ENCODE results near the gene DLX1.
"Not testable (repeated sequence)": the region's sequence is repeated elsewhere in the genome, so short reads cannot be mapped to it uniquely, and the experiment has no call there.

The DLX1 gene

GRCh38 chr2:172114579-172114978, 29.3 kb downstream of the DLX1 start:
- DNase-seq (ENCODE audit: low read depth): no peak

- no peak for DNase-seq (ENCODE audit: low read depth)
Measured at GRCh38 chr2:172116107-172116506, 30.8 kb downstream of the DLX1 start.

- peak; percentile 81 for DNase-seq (ENCODE audit: low read depth)
Measured at GRCh38 chr2:172119089-172119488, 33.8 kb downstream of the DLX1 start.

GRCh38 chr2:172120118-172120517, 34.8 kb downstream of the DLX1 start:
- DNase-seq (ENCODE audit: low read depth): no peak

- DNase-seq (ENCODE audit: low read depth): no peak
Measured at GRCh38 chr2:172128484-172128883, 43.2 kb downstream of the DLX1 start.

- DNase-seq (ENCODE audit: low read depth): no peak
Measured at GRCh38 chr2:172129404-172129803, 44.1 kb downstream of the DLX1 start.

- DNase-seq (ENCODE audit: low read depth): no peak
Measured at GRCh38 chr2:172131713-172132555, 46.6 kb downstream of the DLX1 start.

- no peak for DNase-seq (ENCODE audit: low read depth)
Measured at GRCh38 chr2:172134270-172134669, 49.0 kb downstream of the DLX1 start.

- DNase-seq (ENCODE audit: low read depth): no peak
Measured at GRCh38 chr2:172135446-172135845, 50.1 kb downstream of the DLX1 start.

GRCh38 chr2:172137109-172137508, 51.8 kb downstream of the DLX1 start:
- no peak for DNase-seq (ENCODE audit: low read depth)

GRCh38 chr2:172137943-172138342, 52.6 kb downstream of the DLX1 start:
- no peak for DNase-seq (ENCODE audit: low read depth)

GRCh38 chr2:172138727-172139126, 53.4 kb downstream of the DLX1 start:
- not testable (repeated sequence) for DNase-seq (ENCODE audit: low read depth)

Measured in iris pigment epithelial cell (primary cell).